SW480 (cell line): ENCODE results near the gene PSEN1.

Experiments used
- DNase-seq: peaks from one replicate; pipeline ENCODE4 v3.0.0-alpha.2; 2016; ENCODE audit warnings: low spot score

The PSEN1 gene

GRCh38 chr14:73254247-73255004, 118.1 kb downstream of the PSEN1 start:
- no peak for DNase-seq

DNA sequence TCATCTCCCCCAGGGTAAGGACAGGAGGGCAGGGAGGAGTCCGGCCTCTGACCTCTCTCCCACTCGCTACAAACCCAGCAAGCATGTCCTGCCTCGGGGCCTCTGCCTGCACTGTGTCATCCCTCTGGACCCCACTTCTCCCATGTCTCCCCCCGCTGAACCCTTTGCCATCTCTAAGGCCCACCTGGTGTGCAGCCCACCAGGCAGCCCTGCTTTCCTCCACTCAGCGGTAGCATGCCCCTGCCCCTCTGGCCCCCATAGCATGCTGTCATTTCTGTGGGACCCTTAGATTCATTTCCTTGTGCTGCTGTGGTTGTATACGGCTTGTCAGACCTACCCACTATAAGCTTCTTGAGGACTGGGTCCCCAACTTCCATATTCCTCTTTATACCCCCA, 118.7 kb downstream of the PSEN1 start:
- DNase-seq: no peak

DNA sequence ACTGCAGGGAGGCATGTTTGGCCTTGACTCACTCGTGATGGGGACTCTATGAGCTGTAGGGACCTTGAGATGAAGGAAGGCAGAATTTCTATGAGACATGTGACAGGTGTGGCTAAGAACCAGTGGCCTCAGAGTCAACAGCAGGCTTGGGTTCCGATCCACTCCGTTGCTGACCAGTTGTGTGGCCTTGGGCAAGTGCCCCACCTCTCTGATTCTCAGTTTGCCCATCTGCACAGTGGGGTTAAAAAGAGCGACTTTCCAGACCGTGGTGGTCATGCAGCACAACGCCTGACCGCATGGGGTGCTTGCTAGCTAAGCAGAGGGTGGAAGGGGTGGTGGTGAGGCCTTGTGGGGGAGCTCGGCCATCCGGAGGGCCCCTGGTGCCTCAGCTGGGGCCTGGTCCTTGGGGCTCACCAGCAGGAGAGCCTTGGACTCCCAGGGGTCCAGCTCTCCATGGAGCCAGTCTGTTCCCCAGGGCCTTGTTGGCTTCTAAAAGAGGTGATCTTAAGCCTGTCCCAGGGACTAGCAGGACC, 119.5 kb downstream of the PSEN1 start:
- no peak for DNase-seq

GRCh38 chr14:73258076-73258475, 121.8 kb downstream of the PSEN1 start:
- peak; percentile 26 for DNase-seq

- no peak for DNase-seq
These were observed 122.7 kb downstream of the PSEN1 start for GRCh38 chr14:73258845-73259611.

GRCh38 chr14:73259837-73260236, 123.5 kb downstream of the PSEN1 start:
- no peak for DNase-seq

DNA sequence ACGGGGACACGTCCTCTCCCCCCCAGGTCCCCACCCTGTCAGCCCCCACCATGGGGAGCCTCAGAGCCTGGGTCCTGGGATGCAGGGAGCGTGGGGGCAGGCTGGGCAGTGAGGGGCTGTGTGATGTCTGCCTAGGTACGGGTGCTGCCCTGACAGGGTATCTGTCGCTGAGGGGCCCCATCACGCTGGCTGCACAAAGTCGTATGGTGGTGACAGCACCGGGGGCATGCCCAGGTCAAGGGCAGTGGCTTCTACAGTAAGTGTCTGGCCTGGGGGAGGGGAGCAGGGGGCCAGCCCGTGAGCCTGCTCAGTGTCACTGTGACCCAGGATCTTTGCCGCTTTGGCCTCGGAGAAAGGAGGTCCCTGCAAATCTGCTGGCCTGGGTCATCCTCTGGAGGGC, 124.3 kb downstream of the PSEN1 start:
- DNase-seq: no peak

GRCh38 chr14:73261075-73261474, 124.8 kb downstream of the PSEN1 start:
- no peak for DNase-seq

DNA sequence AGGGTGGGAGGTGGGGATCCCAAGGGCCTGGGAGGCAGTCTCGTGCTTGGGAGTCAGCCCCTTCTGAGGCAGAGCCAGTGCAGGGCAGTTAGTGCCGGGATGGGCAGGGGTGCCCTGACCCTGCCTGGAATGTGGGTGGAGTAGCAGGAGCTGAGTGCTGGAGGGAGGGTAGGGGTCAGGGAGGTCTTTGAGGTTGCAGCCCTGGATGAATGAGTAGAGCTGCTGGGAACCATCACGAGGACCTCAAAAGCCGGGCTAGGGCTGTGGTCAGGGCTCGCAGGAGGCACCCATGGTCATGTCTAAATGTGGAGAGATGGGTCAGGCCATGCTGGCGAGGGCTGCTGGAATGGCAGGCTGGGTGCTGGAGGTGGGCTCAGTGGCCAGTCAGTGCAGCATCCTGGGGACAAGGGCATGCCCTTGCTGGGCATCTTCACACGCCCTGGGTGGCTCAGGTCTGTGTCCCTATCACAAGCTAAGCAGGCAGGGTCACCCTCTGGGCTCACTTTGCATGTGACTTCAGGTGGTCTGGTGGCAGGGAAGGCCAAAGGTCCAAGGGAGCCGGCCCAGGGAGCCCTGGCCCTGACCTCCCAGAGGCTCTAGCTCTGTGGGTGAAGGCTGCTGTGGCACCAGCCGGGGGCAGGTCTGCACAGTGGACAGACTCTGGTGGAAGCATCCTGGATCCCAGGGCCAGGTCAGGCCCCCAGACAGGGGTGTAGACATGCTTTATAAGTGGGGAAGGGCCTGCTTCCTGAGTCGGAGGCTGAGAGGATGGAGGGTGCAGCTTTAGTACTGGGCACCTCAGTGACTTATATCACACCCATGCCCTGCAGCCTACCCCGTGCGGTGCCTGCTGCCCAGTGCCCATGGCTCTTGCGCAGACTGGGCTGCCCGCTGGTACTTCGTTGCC, 125.5 kb downstream of the PSEN1 start:
- no peak for DNase-seq

GRCh38 chr14:73262427-73263183, 126.3 kb downstream of the PSEN1 start:
- no peak for DNase-seq

DNA sequence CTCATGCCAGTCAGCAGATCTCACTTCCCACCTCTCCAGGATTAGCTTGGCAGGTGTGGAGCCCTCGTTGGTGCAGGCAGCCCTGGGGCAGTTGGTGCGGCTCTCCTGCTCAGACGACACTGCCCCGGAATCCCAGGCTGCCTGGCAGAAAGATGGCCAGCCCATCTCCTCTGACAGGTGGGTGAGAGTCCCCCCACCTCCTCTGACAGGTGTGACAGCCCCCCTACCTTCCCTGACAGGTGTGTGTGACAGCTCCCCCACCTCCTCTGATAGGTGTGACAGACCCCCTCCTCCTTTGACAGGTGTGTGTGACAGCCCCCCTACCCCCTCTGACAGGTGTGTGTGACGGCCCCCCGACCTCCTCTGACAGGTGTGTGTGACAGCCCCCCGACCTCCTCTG, 127.3 kb downstream of the PSEN1 start:
- no peak for DNase-seq

GRCh38 chr14:73264080-73264884, 128.0 kb downstream of the PSEN1 start:
- DNase-seq: no peak

DNA sequence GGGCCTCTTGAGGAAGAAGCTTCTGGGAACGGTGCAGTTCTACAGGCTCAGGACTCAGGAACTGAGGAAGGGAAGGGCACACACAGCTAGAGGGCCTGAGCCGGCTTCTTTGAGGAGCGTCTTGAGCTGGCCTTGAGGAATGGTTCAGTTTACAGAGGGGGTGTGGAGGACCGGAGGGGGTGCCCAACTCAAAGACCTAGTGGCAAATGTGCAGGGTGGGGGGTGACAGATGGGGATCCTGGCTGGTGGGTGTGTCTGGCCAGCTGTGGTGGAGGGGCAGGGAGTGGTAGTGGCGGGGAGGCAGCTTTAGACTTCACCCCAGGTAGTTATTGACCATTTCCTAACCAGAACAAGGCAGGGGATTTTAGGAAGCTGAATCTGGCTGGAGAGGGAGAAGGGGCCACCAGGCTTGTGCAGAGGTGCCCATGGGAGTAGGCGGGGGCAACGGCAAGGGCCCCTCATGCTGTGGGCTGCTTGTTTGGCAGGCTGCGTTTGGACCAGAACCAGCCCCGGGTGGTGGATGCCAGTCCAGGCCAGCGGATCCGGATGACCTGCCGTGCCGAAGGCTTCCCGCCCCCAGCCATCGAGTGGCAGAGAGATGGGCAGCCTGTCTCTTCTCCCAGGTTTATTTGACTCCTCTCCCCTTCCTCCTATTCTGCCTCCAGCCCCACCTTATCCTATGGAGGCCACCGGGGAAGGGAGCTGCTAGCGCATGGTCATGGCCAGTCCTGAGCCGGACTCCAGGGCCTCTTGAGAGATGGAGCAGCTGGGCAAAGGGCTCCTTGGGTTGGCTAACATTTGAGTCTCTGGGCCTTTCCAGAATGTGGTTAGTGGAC, 128.8 kb downstream of the PSEN1 start:
- no peak for DNase-seq

DNA sequence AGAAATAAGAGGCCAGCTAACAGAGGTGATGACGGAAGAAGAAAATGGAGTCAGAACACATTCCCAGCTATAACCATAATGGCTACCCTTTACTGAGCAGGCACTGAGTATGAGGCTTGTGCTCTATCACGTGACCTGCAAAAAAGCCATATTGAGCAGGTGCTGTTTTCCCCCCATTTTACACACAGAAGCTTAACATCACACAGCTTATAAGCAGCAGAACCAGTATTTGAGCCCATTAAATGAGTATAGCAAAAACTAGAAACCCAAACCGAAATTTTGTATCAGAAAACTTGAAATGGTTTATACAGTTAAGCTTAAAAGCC, 129.4 kb downstream of the PSEN1 start:
- DNase-seq: no peak

- DNase-seq: no peak
These were observed 130.0 kb downstream of the PSEN1 start for GRCh38 chr14:73266317-73266716.

DNA sequence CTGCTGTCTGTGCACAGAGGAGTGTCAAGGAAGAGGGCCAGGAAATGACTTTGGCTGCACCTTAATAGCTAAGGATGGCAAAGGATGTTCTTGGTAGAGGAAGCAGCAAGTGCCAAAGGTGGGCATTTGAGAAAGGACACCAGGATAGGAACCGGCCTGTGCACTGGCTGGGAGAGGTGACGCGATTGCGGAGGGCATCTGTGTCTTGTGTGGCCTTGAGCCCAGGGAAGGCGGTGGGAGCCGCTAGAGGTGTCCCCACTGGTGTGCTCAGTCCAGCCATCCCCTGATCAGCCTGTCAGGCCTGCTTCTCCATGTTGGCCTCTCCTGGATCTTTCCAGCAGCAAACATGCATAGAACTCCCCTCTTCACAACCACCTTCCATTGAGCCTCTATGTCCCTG, 131.2 kb downstream of the PSEN1 start:
- DNase-seq: no peak

- peak; percentile 21 for DNase-seq
These were observed 133.6 kb downstream of the PSEN1 start for GRCh38 chr14:73269729-73270531.

DNA sequence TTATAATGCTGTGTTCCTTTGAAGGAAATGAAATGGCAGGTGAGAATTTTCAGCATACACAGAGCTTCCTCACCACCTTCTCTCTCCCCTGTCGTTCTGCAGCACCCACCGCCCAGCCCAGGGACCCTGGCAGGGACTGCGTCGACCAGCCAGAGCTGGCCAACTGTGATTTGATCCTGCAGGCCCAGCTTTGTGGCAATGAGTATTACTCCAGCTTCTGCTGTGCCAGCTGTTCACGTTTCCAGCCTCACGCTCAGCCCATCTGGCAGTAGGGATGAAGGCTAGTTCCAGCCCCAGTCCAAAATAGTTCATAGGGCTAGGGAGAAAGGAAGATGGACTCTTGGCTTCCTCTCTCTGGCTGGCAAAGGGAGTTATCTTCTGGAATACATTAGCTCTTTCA, 136.1 kb downstream of the PSEN1 start:
- DNase-seq: no peak
